GM19468 (cell line): Measurements from ENCODE around the gene UGT2B28.
"Not testable (repeated sequence)": the region's sequence is repeated elsewhere in the genome, so short reads cannot be mapped to it uniquely, and the experiment has no call there.

ENCODE experiments used
- ATAC-seq: cut with Tn5 transposase; IDR thresholded peaks from one replicate; pipeline ENCODE4 v1.9.1; 2021; ENCODE audit warnings: mild to moderate bottlenecking, moderate library complexity, moderate number of reproducible peaks; ENCODE audit not compliant: unreplicated experiment; ENCODE audit errors: extremely low read depth

UGT2B28 gene

GRCh38 chr4:69280081-69280480 lies at the start of gene UGT2B28:
Gene UGT2B28 (plus strand): TSS chr4:69280475. CDS start chr4:69280501, 26 bp downstream.
- not testable (repeated sequence) for ATAC-seq

GRCh38 chr4:69239092-69239491 lies 41.2 kb upstream of the UGT2B28 start:
- ATAC-seq, result no peak

GRCh38 chr4:69239557-69240168 lies 40.6 kb upstream of the UGT2B28 start:
- ATAC-seq, result no peak

GRCh38 chr4:69240787-69241186 lies 39.5 kb upstream of the UGT2B28 start:
- ATAC-seq, result not testable (repeated sequence)

GRCh38 chr4:69241746-69242145 lies 38.5 kb upstream of the UGT2B28 start:
- not testable (repeated sequence) for ATAC-seq

GRCh38 chr4:69242562-69243240 lies 37.6 kb upstream of the UGT2B28 start:
- ATAC-seq, result not testable (repeated sequence)

- not testable (repeated sequence) for ATAC-seq
Measured at GRCh38 chr4:69250884-69251283, 29.4 kb upstream of the UGT2B28 start.

GRCh38 chr4:69253147-69253772 lies 27.0 kb upstream of the UGT2B28 start:
- not testable (repeated sequence) for ATAC-seq

- not testable (repeated sequence) for ATAC-seq
Measured at GRCh38 chr4:69268612-69269011, 11.7 kb upstream of the UGT2B28 start.

GRCh38 chr4:69296356-69296755 lies 16.1 kb downstream of the UGT2B28 start:
- ATAC-seq, result not testable (repeated sequence)

GRCh38 chr4:69308426-69309033 lies 28.3 kb downstream of the UGT2B28 start:
- ATAC-seq, result not testable (repeated sequence)

- not testable (repeated sequence) for ATAC-seq
Measured at GRCh38 chr4:69309549-69310076, 29.3 kb downstream of the UGT2B28 start.

GRCh38 chr4:69310262-69310661 lies 30.0 kb downstream of the UGT2B28 start:
- not testable (repeated sequence) for ATAC-seq

- ATAC-seq, result not testable (repeated sequence)
Measured at GRCh38 chr4:69317669-69318298, 37.5 kb downstream of the UGT2B28 start.

GRCh38 chr4:69321153-69321729 lies 41.0 kb downstream of the UGT2B28 start:
- ATAC-seq, result no peak

GRCh38 chr4:69322055-69322454 lies 41.8 kb downstream of the UGT2B28 start:
- no peak for ATAC-seq

- ATAC-seq, result no peak
Measured at GRCh38 chr4:69323284-69323683, 43.0 kb downstream of the UGT2B28 start.

- no peak for ATAC-seq
Measured at GRCh38 chr4:69330345-69331047, 50.2 kb downstream of the UGT2B28 start.

GRCh38 chr4:69331304-69331703 lies 51.0 kb downstream of the UGT2B28 start:
- not testable (repeated sequence) for ATAC-seq
